UCSD-AML1 (cell line): ENCODE results near the gene LNPK.
"Not testable (repeated sequence)": the region's sequence is repeated elsewhere in the genome, so short reads cannot be mapped to it uniquely, and the experiment has no call there.

Experiments used
- DNase-seq: peaks from one replicate; lab custom pipeline; 2025; ENCODE audit not compliant: unreplicated experiment; lab: John Stamatoyannopoulos, UW

Gene LNPK

DNA sequence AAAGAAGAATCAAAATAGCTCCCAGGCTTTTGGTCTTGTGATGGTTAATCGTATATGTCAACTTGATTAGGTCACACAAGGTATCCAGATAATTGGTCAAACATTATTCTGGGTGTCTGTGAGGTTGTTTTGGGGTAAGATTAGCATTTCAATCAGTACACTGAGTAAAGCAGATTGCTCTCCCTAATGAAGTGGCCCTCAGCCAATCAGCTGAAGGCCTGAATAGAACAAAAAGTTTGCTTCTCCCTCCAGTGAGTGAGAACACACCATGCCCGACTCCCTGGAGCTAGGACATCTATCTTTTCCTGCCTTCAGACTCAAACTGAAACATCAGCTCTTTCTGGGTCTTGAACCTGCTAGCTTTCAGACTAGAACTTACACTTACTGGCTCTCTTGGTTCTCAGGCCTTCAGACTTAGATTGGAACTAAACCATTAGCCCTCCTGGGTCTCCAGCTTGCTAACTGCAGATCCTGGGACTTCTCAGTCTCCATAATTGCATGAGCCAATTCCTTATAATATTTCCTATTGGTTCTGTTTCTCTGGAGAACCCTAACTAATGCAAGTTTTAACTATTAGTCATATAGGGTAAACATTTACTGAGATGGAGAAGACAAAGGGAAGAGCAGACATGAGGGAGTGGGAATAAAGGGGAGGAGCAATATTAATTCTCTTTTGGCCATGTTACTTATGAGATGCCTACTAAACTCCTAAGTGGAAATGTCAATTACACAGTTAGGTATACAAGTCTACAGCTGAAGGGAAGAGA lies 25.5 kb downstream of the LNPK start:
- no peak for DNase-seq

DNA sequence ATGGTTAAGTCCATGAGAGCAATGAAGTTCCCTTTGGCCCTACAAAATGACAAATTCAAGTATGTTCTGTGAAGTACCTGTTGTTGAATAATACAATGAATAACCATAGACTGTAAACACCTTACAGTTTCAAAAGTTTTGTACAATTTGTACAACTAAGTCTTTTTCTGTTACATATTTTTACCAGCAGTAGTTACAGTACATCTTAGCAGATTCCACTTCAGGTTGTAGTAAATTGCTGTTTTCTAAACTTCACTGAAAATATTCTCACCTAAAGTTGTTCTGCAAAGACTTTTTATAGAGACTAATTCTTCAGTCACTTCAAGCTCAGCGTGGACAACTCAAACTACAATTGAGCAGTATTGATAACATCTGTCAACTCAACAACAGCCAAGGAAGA lies 28.7 kb downstream of the LNPK start:
- DNase-seq: no peak

GRCh38 chr2:175966839-175967238 lies 35.2 kb downstream of the LNPK start:
- no peak for DNase-seq

DNA sequence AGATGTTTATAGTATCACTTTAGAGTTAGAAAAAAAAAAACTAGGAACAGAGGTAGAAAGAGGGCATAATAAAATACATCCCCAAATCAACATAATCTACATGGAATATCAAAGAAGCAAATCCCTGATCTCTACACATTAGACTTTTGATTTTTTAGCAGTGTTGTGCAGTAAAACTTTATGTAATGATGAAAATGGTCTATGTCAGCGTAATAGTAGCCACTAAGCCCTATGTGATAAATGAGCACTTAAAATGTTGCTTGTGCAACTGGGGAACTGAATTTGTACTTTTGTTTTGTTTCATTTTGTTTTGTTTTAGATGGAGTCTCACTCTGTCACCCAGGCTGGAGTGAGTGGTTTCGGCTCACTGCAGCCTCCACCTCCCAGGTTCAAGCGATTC lies 36.3 kb downstream of the LNPK start:
- DNase-seq: no peak

DNA sequence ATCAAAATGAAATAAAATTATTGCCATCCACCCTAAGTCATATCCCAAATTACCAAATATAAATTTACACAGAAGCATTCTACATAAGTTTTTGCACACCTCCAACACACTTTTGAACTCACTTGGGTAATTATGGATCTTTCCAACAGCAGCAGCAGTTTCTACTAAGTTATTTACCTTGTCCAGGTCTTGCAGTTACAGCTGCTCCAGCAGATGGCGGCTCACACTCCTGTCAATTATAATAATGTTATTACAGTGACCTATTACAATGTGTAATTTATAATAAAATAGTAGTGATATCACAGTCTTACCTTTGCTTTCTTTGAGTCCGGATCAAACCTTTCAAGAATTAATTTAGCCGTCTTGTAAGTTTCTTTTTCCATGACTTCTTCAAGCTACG lies 37.9 kb downstream of the LNPK start:
- no peak for DNase-seq

- not testable (repeated sequence) for DNase-seq
These were observed 38.9 kb downstream of the LNPK start for GRCh38 chr2:175963171-175963570.

- no peak for DNase-seq
These were observed 44.2 kb downstream of the LNPK start for GRCh38 chr2:175957845-175958244.

- no peak for DNase-seq
These were observed 46.9 kb downstream of the LNPK start for GRCh38 chr2:175955136-175955535.

DNA sequence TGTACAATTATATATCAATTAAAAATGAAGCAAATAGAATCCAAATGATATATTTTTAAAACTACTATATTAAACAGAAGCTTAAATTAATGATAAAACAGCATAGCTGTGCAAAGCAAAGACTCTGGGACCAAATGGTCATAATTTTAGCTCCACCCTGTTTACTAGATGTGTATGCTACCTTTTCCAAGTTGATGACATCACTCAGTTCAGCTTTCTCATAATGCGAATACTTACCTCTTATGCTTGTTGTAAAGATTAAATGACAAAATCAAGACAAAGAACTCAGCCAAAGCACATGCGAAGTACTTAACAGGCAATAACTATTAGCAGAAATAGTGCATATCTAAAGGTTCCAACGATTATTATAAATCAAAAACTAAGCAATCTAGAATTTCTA lies 51.6 kb downstream of the LNPK start:
- DNase-seq: no peak

DNA sequence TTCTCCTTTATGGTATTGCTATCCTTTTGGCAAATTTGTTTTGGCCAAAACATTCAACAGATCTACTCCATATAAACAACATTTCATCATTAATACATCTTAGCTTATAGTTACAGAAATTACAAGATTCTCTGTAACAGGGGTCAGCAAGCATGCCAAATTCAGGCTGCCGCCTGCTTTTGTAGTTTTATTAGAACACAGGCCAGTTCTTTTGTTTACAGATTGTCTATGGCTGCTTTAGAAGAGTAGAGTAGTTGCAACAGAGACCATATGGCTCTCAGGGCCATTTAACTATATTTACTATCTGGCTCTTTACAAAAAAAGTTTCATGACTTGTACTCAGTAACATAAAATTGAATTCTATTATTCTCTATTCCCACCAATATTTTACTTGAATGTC lies 53.9 kb downstream of the LNPK start:
- no peak for DNase-seq

GRCh38 chr2:175947073-175947472 lies 55.0 kb downstream of the LNPK start:
- DNase-seq: no peak

DNA sequence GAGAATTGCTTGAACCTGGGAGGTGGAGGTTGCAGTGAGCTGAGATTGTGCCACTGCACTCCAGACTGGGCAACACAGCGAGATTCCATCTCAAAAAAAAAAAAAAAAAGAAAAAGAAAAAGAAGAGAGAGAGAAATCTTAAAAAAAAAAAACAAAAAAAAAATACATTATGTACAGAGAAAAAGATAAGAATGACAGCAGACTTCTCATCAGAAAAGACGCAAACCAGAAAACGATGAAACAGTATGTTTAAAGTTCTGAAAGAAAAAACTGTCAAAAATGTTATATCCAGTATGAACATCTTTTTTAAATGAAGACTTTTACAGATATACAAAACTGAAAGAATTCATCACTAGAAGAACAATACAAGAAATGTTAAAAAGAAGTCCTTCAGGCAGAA lies 60.4 kb downstream of the LNPK start:
- no peak for DNase-seq

GRCh38 chr2:175937216-175937615 lies 64.9 kb downstream of the LNPK start:
- no peak for DNase-seq

DNA sequence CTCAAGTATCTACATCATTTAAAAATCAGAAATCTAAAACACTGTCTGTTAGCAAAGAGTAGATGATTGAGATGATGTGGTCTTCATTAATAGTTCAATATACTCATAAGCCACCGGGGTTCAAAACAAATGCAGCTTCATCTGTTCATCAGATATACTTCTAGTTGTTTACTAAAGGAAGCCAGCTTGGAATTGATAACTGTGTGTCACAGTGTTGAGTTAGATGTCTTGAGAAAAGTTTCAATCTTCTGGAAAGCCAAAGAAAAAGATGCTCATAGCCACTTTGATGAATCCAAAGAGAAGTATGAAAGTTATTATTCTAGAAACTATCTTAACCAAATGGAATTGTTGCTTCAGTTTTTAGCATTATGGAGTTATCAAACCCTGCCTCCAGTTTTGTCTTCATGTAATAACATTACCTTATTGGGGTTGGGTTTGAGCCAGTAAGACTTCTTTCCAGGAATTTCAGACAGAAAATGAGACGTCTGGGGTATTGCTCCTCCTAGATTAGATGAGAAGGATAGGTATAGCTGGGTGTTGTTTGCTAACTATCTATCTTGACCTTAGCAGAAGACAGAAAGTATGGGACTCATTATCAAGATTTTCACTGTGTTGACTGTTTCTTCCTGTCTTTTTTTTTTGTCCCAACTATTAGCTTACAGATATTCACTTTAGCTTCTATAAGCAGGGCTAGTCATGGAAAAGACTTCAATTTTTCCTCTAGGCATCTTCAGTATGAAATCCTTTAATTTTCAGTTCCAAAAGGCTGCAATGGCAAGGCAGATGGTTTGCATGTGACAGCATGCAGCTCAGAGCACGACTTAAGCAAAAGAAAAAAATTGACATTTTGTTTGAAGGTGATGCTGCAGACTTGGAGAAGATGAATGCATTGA lies 66.5 kb downstream of the LNPK start:
- DNase-seq: no peak

DNA sequence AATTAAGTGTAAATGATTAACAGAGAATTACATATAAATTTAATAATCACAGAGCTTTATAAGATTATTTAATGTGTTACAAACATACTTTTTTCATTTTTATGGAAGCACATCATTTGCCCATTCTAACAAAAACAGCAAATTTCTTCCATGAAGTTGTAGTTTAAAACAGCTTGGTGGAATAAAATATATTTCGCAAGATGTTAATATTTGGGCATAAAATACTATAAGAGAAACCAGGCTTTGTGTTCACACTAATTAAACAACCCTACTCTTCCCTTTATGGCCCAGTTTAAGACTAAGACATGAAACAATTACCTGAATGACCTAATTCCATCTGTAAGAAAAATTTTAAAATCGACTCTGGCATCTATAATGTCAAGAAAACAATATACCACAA lies 69.4 kb downstream of the LNPK start:
- no peak for DNase-seq

DNA sequence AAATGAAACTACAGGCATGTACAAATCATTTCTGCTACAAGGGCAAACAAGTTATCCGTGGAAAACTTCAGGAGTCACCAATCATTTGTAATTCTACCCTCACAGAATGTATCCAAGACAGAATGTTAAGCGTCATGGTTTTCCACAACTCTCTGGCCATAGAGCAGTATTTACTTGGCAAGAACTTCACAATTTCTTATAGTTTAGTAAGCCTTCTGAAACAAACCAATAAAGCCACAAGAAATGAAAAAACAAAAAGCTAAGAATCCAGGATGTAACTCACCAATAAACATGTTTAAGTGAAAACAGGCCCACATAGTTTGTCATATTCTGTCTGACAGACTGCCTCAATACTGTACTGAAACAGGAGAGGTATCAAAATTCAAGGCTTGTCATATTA lies 70.3 kb downstream of the LNPK start:
- DNase-seq: no peak

DNA sequence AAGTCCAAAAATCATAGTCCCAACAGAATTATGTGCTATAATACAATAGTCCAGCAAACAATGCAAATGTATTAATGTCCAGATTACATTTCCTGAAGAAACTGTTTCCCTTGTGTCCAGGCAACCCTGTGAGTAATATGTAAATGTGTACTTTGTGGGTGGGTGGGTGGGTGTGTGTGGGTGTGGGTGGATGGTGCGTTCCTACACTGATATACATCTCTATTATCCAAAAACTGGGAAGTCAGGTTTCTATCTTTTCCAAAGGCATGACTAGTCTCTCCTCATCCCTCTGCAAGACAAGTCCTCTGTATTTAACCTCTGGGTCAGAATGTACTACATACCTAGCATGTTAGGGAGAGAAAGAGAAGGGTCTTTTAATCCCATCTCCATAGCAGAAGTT lies 71.6 kb downstream of the LNPK start:
- no peak for DNase-seq

GRCh38 chr2:175929850-175930249 lies 72.2 kb downstream of the LNPK start:
- DNase-seq: no peak

- no peak for DNase-seq
These were observed 75.8 kb downstream of the LNPK start for GRCh38 chr2:175926272-175926671.

GRCh38 chr2:175922160-175922559 lies 79.9 kb downstream of the LNPK start:
- no peak for DNase-seq

DNA sequence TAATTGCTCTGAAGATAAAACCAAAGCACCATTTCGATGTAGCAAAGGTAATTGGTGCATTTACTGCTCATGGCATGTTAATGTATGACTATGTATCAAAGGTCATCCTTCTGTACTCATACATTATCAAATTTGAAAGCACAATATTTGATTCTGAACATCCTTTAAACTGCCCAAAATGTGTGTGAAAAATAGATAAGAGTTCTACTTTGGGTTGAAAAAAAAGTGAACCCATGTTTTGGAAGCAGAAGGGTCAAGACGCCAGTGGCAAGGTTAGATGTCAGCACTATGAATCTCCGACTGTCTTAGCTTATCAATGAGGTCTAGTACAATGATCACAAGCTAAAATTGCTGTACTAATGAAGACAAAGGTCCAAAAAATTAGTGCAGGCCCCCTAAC lies 83.1 kb downstream of the LNPK start:
- no peak for DNase-seq

DNA sequence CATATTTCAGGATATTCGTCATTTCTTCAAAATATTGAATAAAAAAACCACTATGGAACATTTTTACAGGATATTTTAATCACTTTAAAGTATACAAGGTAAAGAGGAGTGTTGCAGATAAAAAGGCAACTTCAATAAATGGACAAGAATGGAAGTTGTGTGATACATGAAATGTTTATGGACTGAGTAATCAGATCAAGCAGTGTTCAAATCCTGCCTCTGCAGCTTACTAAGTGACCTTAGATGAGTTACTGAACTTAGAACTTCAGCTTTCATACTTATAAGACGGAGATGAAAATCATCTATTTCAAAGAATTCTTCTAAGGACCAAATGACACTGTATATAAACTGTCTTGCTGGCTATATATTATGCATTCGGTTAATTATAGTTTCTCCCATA lies 87.2 kb downstream of the LNPK start:
- DNase-seq: no peak
